HG02981 (cell line): ENCODE measurements around the gene BANF2.

Experiments used
- ATAC-seq: cut with Tn5 transposase; IDR thresholded peaks from one replicate; pipeline ENCODE4 v1.9.1; 2021; ENCODE audit warnings: mild to moderate bottlenecking, moderate library complexity; ENCODE audit not compliant: unreplicated experiment

Gene BANF2

DNA sequence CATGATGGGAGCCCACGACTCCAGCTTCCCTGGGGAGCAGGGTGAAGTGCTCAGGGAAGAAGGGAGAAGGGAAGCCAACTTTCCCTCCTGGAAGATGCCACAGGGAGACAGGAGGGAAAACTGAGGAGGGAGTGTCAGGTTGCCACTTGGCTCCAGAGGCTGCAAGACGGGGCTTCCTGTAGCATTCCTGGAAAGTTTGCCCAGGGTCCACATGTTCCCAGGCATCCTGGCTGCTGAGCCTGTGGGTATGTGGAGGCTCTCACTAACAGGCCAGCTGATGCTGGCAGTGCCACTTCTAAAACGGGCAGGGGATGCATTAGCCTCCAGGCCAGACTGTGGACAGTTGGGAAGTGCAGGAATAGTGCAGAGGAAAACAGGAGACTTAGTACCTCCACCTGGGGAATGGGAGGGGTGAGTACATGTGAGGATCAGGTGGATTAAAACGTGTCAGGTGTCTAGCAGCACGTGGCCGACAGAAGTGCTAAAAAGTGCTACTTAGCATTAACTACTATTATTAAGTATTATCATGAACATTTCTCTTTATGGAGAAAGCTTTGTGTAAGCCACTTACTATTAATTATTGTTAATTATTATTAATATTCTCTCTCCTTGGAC, 33.2 kb downstream of the BANF2 start:
- ATAC-seq = no peak

DNA sequence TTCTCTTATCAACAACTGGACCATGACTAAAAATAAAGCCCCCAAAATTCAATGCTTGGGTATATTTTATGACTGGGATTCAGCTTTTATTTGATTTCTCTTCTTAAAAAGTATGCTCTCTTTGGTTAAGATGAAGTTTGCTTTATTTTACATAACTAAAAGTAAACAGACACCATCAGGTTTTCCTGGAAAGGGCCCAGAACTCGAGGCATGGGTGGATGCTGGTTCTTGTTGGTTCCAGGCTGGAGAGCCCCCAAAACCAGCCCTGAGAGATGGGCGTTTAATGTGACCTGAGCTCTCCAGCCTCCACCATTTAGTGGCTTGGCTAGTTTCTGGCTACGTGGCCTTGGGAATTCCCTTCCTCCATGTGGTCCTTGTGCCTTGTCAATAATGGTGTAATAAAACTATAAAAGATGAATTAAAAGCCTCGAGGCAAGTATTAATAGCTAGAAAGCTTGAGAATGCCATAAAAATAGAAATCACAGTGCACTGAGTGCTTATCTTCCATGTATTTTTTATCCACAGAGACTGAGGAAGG, 34.1 kb downstream of the BANF2 start:
- no peak for ATAC-seq

- no peak for ATAC-seq
Observed at GRCh38 chr20:17734374-17734773, 34.6 kb downstream of the BANF2 start.

DNA sequence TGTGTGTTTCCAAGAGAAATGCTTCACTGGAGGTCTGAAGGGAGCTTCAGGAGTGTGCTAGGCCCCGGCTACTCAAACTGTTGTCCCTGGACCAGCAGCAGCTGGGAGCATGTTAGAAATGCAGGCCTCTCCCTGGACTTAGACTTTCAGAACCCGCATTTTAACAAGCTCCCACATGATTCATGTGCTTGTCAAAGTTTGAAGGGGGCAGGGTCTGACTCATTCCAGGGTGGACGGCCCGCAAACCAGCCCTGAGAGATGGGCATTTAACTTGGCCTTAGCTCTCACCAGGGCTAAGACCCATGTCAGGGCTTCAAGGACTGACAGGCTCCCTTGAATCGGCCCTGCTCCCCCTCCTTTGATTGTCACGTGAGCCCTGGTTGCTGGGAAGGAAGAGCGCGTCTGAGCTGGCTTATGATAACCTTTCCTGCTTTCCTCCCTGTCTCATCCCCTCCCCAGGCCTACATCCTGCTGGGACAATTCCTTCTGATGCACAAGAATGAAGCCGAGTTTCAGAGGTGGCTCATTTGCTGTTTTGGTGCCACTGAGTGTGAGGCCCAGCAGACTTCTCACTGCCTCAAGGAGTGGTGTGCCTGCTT, 35.5 kb downstream of the BANF2 start:
- ATAC-seq = no peak

GRCh38 chr20:17735959-17736621, 36.3 kb downstream of the BANF2 start:
- no peak for ATAC-seq

DNA sequence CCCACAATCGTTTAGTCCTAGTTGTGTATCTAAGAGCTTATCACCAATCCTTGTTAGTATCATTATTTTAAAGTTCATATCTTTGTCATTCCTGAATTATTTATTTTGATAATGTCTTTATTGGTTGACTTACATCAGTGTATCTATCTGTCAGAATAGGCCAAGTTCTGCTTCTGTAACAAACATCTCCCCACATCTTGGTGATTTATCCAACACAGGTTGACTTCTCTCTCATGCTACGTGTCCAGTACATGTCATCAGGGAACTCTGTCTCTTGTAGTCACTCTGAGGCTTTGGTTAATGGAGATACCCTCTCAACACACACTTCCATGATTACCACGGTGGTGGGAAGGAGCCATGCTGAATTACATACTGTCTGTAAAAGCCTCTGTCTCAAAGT, 38.4 kb downstream of the BANF2 start:
- ATAC-seq = no peak

DNA sequence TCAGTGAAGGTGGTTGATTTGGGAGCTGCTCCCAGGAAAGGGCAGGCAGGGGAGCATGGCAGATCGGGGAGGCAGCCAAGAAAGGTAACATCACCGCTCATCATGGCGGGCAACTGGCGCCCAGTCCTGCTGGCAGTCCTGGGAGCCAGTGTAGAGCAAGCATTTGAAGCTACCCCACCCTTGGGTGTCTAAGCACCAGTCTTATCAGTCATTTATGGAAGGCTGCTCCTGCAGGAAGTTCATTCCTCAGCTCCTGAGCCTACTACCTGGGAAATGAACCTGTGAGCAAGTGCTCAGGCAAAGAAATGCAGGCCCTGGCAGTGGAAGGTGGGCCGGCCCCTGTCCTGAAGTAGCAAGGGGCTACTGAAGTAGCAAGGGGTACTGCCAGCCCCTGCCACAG, 41.5 kb downstream of the BANF2 start:
- no peak for ATAC-seq

DNA sequence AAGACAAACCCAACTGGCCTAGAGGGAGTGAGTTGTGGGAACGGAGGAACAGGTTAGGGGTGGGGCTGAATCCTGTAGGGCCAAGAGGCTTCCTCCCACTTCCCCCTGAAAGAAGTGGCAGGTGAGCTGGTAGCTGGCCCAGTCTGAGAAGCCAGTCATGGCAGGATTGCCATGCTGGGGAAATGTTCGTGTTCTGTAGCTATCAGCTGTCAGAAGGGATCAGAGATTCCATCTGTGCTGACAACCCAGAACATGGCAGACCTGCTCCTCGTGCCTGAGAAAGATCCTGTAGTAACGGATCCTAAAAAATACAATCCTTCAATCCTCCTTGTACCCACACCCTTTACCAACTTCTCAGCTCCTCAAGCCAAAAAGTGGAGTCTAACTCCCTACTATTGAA, 43.0 kb downstream of the BANF2 start:
- no peak for ATAC-seq

DNA sequence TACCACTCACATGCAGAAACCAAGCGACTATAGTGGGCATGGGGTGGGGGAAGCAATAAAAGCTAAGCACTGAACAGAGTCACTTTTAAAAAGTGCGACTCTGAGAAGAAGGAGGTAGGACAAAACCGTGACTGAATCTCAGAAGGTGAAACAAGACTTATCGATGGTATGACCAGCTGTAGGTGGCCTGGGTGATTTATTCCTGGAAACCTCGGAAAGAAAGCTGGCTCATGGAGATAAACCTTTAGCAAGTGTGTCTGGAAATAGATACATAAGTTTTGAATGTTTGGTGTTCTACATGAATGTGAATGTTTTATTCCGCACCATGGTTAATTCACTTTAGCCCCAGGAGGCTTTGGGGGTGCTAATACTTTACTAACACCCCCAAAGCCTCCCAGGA, 43.9 kb downstream of the BANF2 start:
- no peak for ATAC-seq

DNA sequence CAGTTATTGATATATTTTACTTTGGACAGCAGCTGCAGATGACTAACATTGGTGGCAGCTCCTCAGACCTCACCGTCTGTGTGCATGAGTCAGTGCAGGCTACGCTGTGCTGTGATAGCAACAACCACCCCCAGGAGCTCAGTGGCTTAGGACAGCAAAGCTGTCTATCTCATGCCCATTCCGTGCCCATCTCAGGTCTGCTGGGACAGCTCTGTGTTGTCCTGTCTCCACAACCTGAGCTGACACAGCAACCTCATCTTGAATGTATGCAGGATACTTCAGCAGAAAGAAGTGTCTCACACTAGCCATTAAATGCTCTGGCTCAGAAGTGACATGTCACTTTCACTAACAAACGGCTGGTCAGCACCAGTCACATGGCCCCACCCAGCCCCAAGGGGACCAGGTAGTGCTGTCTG, 47.7 kb downstream of the BANF2 start:
- ATAC-seq = no peak

DNA sequence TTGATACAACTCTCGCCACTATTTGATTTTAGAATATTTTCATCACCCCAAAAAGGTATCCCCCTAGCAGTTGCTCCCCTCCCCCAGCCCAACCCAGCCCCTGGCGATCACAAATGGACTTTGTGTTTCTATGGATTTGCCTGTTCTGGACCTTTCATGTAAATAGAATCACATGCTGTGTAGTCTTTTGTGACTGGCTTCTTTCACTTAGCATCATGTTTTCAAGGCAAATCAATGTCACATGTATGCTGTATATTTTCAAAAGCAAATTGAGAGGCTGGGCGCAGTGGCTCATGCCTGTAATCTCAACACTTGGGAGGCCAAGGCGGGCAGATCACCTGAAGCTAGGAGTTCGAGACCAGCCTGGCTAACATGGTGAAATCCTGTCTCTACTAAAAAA, 48.5 kb downstream of the BANF2 start:
- ATAC-seq = no peak

DNA sequence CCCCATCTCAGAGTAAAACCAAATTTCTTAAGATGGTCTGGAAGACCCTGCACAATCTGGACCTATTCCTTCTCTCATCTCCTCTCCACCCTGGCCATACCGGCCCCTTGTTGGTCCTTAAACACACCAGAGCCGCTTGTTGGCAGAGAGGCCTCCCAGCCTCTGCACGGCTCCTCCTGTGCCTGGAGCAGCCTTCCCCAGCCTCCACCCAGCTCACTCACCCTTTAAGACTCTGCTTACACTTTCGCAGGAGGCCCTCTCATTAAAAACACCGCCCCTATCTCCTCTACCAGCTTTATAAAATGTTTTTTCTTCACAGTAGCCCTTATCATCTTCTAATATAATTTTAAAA, 49.8 kb downstream of the BANF2 start:
- ATAC-seq = no peak

- ATAC-seq = no peak
Observed at GRCh38 chr20:17749978-17750721, 50.4 kb downstream of the BANF2 start.

DNA sequence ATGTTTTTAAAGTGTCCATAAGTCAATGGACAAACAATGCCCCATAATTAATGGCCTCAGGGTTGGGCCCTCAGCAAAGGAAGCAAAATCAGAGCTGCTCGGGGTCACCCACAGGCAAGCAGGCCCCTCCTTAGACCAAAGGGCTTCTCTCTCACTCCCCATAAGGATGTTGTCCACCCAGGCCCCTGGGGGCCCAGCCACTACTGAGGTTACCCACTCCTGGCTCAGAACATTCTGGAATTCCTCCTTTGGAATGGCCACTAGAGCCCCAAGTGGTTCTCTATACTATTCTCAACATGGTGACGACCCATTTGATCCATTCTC, 50.9 kb downstream of the BANF2 start:
- no peak for ATAC-seq

DNA sequence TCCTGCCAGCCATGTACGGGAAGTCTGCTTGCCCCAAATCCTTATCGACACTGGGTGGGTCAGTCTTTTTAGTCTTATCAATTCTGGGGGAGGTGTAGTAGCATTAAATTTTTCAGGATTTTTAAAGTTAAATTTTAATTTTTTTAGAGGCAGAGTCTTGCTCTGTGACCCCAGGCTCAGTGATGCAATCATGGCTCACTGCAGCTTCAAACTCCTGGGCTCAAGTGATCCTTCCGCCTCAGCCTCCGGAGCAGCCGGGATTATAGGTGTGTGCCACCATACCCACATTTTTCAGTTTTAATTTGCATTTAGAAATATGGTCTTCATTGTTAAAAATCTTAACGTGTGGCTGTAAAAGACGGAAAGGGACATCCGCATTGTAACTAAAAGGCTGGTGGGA, 51.9 kb downstream of the BANF2 start:
- no peak for ATAC-seq

DNA sequence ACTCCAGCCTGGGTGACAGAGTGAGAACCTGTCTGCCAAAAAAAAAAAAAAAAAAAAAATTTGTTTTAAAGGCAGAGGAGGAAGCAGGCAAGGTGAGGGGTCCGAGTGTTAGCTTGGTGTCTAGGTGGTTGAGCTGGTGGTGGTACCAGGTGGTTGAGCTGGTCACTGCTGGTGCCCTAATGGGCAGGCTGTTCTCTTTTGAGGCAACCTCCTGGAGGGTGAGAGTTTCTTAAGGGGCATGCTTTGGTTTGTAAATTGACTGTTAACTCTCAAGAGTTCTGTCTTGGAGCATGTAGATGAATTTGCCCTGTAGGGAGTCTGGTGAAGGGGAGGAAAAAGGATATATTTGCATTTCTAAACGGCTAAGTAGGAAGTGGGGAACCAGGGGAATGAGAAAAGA, 52.7 kb downstream of the BANF2 start:
- ATAC-seq = no peak

- ATAC-seq = no peak
Observed at GRCh38 chr20:17753516-17753915, 53.8 kb downstream of the BANF2 start.

- ATAC-seq = no peak
Observed at GRCh38 chr20:17756529-17756928, 56.8 kb downstream of the BANF2 start.

DNA sequence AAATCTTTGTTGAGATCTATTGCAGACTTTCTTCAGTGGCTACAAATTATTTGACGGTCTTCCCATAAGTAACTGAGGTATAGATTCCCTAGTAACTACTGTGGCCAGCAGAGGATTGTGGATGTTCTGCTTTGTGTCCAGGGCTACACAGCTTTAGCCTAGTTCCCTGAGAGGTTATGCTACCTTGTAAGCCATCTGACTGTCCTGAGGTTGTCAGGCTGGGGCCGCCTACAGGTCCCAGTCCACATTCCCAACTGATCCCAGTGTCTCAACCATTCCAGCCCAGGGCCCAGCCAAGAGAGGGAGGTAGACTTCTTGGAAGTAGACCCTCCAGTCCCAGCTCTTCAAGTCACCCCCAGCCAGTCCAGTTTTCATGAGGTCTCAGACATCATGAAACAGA, 57.7 kb downstream of the BANF2 start:
- ATAC-seq = no peak

GRCh38 chr20:17758010-17758409, 58.2 kb downstream of the BANF2 start:
- no peak for ATAC-seq

DNA sequence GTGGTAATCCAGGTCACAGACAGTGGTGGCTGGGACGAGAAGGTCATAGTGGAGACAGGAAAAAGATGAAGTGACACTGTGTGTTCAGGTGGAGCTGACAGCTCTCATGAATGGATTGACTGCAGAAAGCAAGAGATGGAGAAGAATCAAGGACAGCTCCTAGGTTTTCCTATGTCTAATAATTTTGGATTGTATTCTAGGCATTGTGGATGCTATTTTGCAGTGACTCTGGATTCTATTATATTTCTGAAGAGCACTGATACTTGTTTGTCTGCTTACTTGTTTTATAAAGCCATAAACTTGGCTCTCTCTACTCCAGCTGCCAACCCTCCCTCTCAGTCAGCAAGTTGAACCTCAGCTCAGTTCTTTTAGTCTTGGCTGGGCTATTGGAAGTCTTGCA, 58.7 kb downstream of the BANF2 start:
- no peak for ATAC-seq

DNA sequence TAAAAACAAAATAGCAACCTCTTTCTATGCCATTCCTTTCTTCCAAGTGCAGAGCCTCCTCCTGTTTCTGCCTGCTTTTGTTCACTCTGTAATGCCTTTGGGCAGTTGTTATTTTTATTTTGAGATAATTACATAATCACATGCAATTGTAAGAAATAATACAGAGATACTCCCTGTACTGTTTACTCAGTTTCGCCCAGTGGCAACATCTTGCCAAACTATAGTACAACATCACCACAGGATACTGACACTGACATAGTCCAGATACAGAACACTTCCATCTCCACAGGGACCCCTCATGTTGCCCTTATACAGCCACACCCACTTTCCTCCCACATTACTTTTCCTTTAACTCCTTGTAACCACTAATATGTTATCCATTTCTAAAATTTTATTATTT, 59.7 kb downstream of the BANF2 start:
- ATAC-seq = no peak
